CD8-positive, alpha-beta memory T cell (primary cell): ENCODE data around the gene C12orf42. TPM values are rescaled to one million over a fixed set of nuclear protein-coding genes. Genes with fewer than 3 reads are reported as not detected.

ENCODE experiments used
- CTCF ChIA-PET: fragments of 350-600 bp; sonication (Branson Sonifier 250); formaldehyde crosslinking; loops from one replicate; lab custom pipeline; 2021; ENCODE audit warnings: antibody characterized with exemption; lab: Charles Lee
- POLR2A ChIA-PET: fragments of 350-600 bp; sonication (Branson Sonifier 250); formaldehyde crosslinking; loops from one replicate; lab custom pipeline; 2021; ENCODE audit warnings: antibody characterized with exemption; lab: Charles Lee
- DNase-seq, 5 donors: peaks; one replicate each; pipeline versions ENCODE4 v3.0.0 to v3.0.0-alpha.2; 2020 to 2022; ENCODE audit warnings: mixed read lengths in 1 of 5
- H3K27ac ChIP-seq: one replicate; pipeline ENCODE4 v1.7.0; 2013; ENCODE audit warnings: low read depth, mild to moderate bottlenecking, low read length, moderate library complexity
- H3K27me3 ChIP-seq: 2 replicates; pipeline ENCODE4 v1.7.0; 2013; ENCODE audit warnings: low read length, mild to moderate bottlenecking; ENCODE audit not compliant: insufficient read depth, poor library complexity, severe bottlenecking
- H3K36me3 ChIP-seq: 2 replicates; pipeline ENCODE4 v1.7.0; 2013; ENCODE audit warnings: mild to moderate bottlenecking, low read length, moderate library complexity; ENCODE audit not compliant: insufficient read depth
- H3K4me1 ChIP-seq: 2 replicates; pipeline ENCODE4 v1.7.0; 2013; ENCODE audit warnings: mild to moderate bottlenecking, low read length, moderate library complexity; ENCODE audit not compliant: insufficient read depth
- H3K4me3 ChIP-seq: 2 replicates; pipeline ENCODE4 v1.7.0; 2013; ENCODE audit warnings: mild to moderate bottlenecking, low read length
- H3K9me3 ChIP-seq: 2 replicates; pipeline ENCODE4 v1.7.0; 2013; ENCODE audit warnings: mild to moderate bottlenecking, low read length
- H3K27ac Mint-ChIP-seq, 8 donors: one replicate each; pipeline ENCODE4 v1.8.0; 2020 to 2021; ENCODE audit warnings: mixed read lengths in 8 of 8, mild to moderate bottlenecking in 6 of 8, inconsistent platforms in 3 of 8, moderate library complexity in 3 of 8
- H3K27me3 Mint-ChIP-seq, 2 donors: one replicate each; pipeline ENCODE4 v1.8.0; 2020 to 2021; ENCODE audit warnings: mixed read lengths in 2 of 2, mild to moderate bottlenecking in 1 of 2, moderate library complexity in 1 of 2
- H3K36me3 Mint-ChIP-seq, 3 donors: one replicate each; pipeline ENCODE4 v1.8.0; 2020 to 2021; ENCODE audit warnings: mixed read lengths in 3 of 3, inconsistent platforms in 1 of 3, mild to moderate bottlenecking in 1 of 3
- H3K4me1 Mint-ChIP-seq, 3 donors: one replicate each; pipeline ENCODE4 v1.8.0; 2020 to 2021; ENCODE audit warnings: mixed read lengths in 3 of 3, inconsistent platforms in 1 of 3, mild to moderate bottlenecking in 1 of 3
- H3K4me3 Mint-ChIP-seq, 7 donors: one replicate each; pipeline ENCODE4 v1.8.0; 2020 to 2021; ENCODE audit warnings: mixed read lengths in 7 of 7, mild to moderate bottlenecking in 6 of 7, moderate library complexity in 4 of 7, inconsistent platforms in 2 of 7
- H3K9me3 Mint-ChIP-seq, 5 donors: one replicate each; pipeline ENCODE4 v1.8.0; 2020 to 2022; ENCODE audit warnings: mixed read lengths in 5 of 5, mild to moderate bottlenecking in 3 of 5, moderate library complexity in 2 of 5, inconsistent platforms in 1 of 5
- polyA plus RNA-seq: library from polyadenylated mRNA; unstranded; fragments of 300-500 nt; fragmentation: Illumina TruSeq; gene quantifications from one replicate; pipeline ENCODE4 v1.2.3, GENCODE V29; 2021
- total RNA-seq, 2 experiments: library from RNA; stranded (reverse); gene quantifications; one replicate each; pipeline ENCODE4 v1.2.3, GENCODE V29; 2021

The C12orf42 gene
- total and polyA plus RNA-seq, 3 experiments from 2014 or later: 1.2 to 6.8 (median 1.2) TPM

DNA sequence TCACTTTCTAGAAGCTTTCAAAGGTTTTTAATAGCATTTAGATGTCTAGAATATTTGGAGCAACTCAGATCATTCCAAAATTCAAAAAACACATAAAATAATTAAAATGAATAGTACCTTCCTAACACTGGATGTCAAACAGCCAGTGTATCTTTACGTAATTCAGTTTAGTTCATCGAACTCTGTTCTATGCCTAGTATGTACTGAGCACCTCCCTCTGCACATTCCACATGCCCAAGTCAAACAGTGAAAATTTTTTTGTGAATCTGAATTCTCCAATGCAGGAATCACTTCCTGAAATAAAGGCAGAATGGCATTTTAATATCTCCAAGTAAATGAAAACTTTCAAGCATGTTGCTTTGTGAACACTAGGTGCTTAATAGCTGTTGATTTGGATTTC lies 192.3 kb downstream of the C12orf42 start:
- H3K9me3 ChIP-seq: no peaks in the 10 kb centered on the region
- no peak overlapping the region for H3K27ac ChIP-seq
- H3K36me3 ChIP-seq: no peaks in the 10 kb centered on the region
- H3K27me3 ChIP-seq: no peaks in the 10 kb centered on the region
- no peaks in the 10 kb centered on the region for H3K4me1 Mint-ChIP-seq
- CTCF ChIA-PET: no interaction called here
- H3K36me3 Mint-ChIP-seq: peaks cover 3 to 7% (median 6%) of the 10 kb centered on the region in 3 donors
- H3K4me1 ChIP-seq: no peaks in the 10 kb centered on the region
- no peaks in the 10 kb centered on the region for H3K9me3 Mint-ChIP-seq
- POLR2A ChIA-PET: no interaction called here
- H3K27ac Mint-ChIP-seq: no peak overlapping the region
- H3K4me3 ChIP-seq: no peak overlapping the region
- no peak for DNase-seq
- no peaks in the 10 kb centered on the region for H3K27me3 Mint-ChIP-seq
- H3K4me3 Mint-ChIP-seq: no peak overlapping the region

DNA sequence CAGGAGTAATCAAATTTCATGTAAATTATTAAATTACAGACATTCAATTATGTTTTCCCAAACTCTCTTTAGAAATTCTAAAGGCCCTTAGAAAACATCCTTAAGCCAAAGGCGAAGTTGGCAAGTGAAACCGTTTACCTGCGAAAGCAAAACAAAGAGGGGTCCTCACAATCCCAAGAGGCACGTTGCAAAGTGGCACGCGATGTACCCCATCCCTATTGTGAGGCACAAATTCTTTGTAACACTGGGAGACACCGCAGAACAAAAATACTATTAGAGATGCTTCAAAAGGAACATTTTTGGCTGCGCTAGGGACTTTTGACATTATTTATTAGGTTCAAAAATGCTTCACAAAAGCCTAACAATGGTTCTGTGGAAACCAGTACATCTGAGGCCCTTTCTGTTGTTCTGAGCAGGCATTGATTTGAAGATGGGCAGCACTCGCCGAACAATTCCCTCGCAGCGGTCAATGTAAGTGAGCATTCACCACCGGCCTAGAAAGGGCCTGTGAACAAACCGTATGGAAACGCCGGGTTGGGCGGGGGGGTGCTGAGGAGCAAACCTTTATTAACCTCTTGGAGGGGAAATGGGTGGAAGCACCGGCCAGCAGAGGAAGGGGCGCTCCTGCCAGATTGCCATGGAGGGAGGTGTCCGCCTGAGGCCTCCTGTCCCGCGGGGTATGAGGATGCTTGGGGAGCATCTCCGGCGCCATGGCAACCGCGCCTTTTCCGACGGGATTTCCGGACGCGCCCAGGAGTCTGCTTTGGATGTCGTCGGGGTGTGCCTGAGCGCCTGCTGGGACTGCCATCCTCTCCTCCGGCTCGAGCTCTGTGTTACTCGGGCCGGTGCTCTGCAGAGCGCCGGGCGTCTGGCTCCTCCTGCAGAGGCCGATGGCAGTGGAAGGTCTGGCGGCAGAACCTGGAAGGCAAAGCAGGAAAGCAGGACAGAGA lies 193.9 kb downstream of the C12orf42 start:
- peaks cover 0 to 3% (median 0%) of the 10 kb centered on the region in 5 donors for H3K9me3 Mint-ChIP-seq
- CTCF ChIA-PET: no interaction called here
- POLR2A ChIA-PET: no interaction called here
- Histone ChIP-seq H3K36me3 (no peaks in the 10 kb centered on the region), H3K27ac (no peak overlapping the region), H3K27me3 (no peaks in the 10 kb centered on the region), H3K9me3 (no peaks in the 10 kb centered on the region), H3K4me3 (no peak overlapping the region), H3K4me1 (no peaks in the 10 kb centered on the region)
- H3K36me3 Mint-ChIP-seq: peaks cover 6 to 9% (median 6%) of the 10 kb centered on the region in 3 donors
- H3K27me3 Mint-ChIP-seq: no peaks in the 10 kb centered on the region
- H3K4me3 Mint-ChIP-seq: no peak overlapping the region
- H3K27ac Mint-ChIP-seq: no peak overlapping the region
- no peak for DNase-seq
- H3K4me1 Mint-ChIP-seq: no peaks in the 10 kb centered on the region

DNA sequence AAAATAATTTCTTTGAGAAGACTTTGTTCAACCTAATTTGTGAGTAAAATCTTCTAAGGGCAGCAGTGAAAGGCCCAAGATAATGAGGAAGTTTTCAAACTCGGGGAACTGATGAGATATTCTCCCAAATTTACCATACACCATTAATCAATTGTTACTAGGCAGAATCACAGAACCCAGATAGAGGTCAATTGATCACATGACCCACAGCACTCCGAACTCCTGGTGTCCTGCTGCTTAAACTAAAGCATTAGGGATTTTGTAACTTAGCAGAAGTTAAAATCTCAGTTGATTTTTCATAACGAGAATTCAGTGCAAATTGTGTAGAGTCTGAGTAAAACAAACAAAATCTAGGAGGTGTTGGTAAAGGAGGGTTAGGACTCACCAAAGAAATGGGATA lies 207.8 kb downstream of the C12orf42 start:
- Mint-ChIP-seq H3K4me1 (no peaks in the 10 kb centered on the region), H3K9me3 (peaks cover 0 to 11% (median 3%) of the 10 kb centered on the region in 5 donors), H3K27ac (no peak overlapping the region), H3K4me3 (no peak overlapping the region), H3K27me3 (no peaks in the 10 kb centered on the region), H3K36me3 (no peaks in the 10 kb centered on the region)
- Histone ChIP-seq H3K27me3 (no peaks in the 10 kb centered on the region), H3K27ac (no peak overlapping the region), H3K9me3 (no peaks in the 10 kb centered on the region), H3K4me1 (no peaks in the 10 kb centered on the region), H3K36me3 (no peaks in the 10 kb centered on the region), H3K4me3 (no peak overlapping the region)
- CTCF ChIA-PET: no interaction called here
- DNase-seq: no peak
- POLR2A ChIA-PET: no interaction called here

DNA sequence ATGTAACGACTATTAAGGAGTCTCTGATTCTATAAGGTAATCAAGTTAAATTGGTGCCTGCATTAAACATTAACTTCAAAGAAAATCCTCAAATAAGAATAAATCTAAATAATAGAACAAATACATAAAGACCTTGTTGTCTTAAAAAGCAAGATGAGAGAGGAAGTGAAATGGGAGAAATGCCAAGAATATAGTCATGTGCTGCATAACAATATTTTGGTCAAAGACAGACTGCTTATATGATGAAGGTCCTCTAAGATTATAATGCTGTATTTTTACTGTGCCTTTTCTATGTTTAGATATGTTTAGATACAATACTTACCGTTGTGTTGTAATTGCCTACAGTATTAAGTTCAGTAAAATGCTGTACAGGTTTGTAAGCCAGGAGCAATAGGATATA lies 213.6 kb downstream of the C12orf42 start:
- POLR2A ChIA-PET: no interaction called here
- CTCF ChIA-PET: no interaction called here
- Mint-ChIP-seq H3K9me3 (peaks cover 0 to 3% (median 0%) of the 10 kb centered on the region in 5 donors), H3K4me1 (peaks cover 8 to 17% (median 15%) of the 10 kb centered on the region in 3 donors), H3K4me3 (no peak overlapping the region), H3K27me3 (no peaks in the 10 kb centered on the region), H3K27ac (peak overlapping the region in 1 of 8 donors; percentile 54), H3K36me3 (no peaks in the 10 kb centered on the region)
- Histone ChIP-seq H3K4me3 (no peak overlapping the region), H3K36me3 (no peaks in the 10 kb centered on the region), H3K27ac (no peak overlapping the region), H3K4me1 (peaks cover 4% of the 10 kb centered on the region), H3K9me3 (no peaks in the 10 kb centered on the region), H3K27me3 (no peaks in the 10 kb centered on the region)
- no peak for DNase-seq

DNA sequence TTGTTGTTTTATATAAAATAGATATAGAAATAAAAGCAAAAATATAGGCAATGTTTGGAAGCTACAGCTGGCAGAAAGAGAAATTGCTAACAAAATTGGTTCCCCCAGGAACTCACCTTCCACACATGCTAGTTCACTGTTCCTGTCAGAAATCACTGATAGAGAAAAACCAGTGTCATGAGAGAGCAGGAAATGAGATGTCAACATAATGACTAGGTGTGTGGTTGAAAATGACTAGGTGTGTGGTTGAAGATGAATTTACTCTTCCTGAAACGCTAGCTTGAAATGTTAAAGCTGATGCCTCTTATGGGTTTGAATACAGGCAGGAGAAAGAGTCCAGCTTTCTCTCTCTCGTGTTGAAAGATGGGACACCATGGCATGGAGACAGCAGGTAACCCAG lies 216.3 kb downstream of the C12orf42 start:
- Mint-ChIP-seq H3K9me3 (no peaks in the 10 kb centered on the region), H3K36me3 (no peaks in the 10 kb centered on the region), H3K4me3 (peak overlapping the region in 3 of 7 donors; percentile 7 to 45 (median 21)), H3K27me3 (no peaks in the 10 kb centered on the region), H3K27ac (peak overlapping the region in 1 of 8 donors; percentile 44), H3K4me1 (peaks cover 8 to 17% (median 15%) of the 10 kb centered on the region in 3 donors)
- POLR2A ChIA-PET: no interaction called here
- Histone ChIP-seq H3K36me3 (no peaks in the 10 kb centered on the region), H3K4me1 (peaks cover 4% of the 10 kb centered on the region), H3K27me3 (no peaks in the 10 kb centered on the region), H3K9me3 (no peaks in the 10 kb centered on the region), H3K27ac (no peak overlapping the region), H3K4me3 (no peak overlapping the region)
- CTCF ChIA-PET: no interaction called here
- peak in 1 of 5 donors; percentile 4 for DNase-seq

DNA sequence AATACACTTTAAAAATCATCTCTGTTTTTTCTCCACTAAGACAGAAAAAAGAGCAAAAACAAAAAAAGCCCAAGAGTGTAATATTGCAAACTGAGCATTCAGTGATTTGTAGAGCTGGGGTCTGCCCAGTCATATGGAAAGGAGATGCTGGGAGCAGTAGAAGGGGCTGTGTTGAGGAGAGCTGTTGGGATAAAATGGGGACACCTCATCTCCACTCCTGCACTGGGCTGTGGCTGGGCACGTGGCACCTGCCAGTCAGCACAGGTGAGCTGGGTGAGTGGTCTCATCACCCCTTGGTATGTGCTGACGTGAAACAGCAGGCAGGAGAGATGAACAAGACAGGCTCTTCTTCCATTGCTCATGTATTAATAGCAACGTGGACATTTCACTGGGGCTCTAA lies 217.4 kb downstream of the C12orf42 start:
- ChIA-PET POLR2A (no interaction called here), CTCF (no interaction called here)
- no peak for DNase-seq
- Histone ChIP-seq H3K36me3 (no peaks in the 10 kb centered on the region), H3K27ac (no peak overlapping the region), H3K27me3 (no peaks in the 10 kb centered on the region), H3K4me3 (no peak overlapping the region), H3K4me1 (peaks cover 4% of the 10 kb centered on the region), H3K9me3 (no peaks in the 10 kb centered on the region)
- Mint-ChIP-seq H3K36me3 (no peaks in the 10 kb centered on the region), H3K9me3 (no peaks in the 10 kb centered on the region), H3K27me3 (no peaks in the 10 kb centered on the region), H3K27ac (peak overlapping the region in 2 of 8 donors; percentile 3 to 23), H3K4me3 (no peak overlapping the region), H3K4me1 (peaks cover 8 to 17% (median 15%) of the 10 kb centered on the region in 3 donors)

DNA sequence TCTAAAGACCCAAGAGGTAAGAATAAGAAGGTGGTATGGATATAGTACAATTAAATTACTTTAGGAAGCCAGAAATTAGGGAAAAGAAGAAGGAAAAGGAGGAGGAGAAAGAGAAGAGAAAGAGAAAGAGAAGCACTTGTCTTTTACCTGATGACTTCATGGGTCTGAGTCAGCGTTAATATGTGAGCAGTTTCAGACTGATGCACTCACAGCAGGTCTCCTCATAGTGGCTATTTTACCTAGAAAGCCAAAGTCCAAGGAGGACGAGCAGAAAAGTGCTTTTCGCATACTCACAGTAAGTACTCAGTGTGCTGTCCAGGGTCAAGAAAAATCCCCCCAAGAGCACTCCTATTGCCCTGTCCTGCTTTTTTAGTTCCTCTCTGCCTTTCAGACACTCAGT lies 222.1 kb downstream of the C12orf42 start:
- H3K4me1 Mint-ChIP-seq: peaks cover 24 to 33% (median 32%) of the 10 kb centered on the region in 3 donors
- no peak overlapping the region for H3K4me3 Mint-ChIP-seq
- Histone ChIP-seq H3K27me3 (no peaks in the 10 kb centered on the region), H3K9me3 (no peaks in the 10 kb centered on the region), H3K27ac (no peak overlapping the region), H3K4me1 (peaks cover 6% of the 10 kb centered on the region), H3K36me3 (no peaks in the 10 kb centered on the region), H3K4me3 (no peak overlapping the region)
- peaks cover 0 to 2% (median 0%) of the 10 kb centered on the region in 3 donors for H3K36me3 Mint-ChIP-seq
- ChIA-PET POLR2A (no interaction called here), CTCF (no interaction called here)
- H3K27ac Mint-ChIP-seq: no peak overlapping the region
- no peak for DNase-seq
- no peaks in the 10 kb centered on the region for H3K9me3 Mint-ChIP-seq
- no peaks in the 10 kb centered on the region for H3K27me3 Mint-ChIP-seq

DNA sequence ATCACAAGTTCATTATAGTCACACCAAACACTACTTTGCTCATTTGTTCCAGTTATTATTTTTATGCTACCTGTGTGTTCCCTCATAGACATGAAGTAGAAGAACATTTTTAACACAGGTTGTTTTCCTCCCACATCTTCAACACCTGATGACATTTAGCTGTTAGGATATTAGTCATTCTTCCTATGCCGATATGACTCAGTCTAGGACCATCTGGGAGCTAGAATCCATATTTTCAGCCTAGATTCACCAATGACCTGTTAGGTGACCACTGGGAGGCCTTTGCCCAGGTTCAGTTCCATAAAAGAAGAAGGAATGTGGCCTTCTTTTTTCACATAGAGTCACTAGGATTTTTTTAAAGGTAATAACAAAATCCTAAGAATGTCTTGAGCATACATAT lies 222.8 kb downstream of the C12orf42 start:
- H3K4me3 ChIP-seq: no peak overlapping the region
- CTCF ChIA-PET: no interaction called here
- H3K9me3 Mint-ChIP-seq: no peaks in the 10 kb centered on the region

More for the DNA sequence above, 222.8 kb downstream of the C12orf42 start:
- H3K9me3 ChIP-seq: no peaks in the 10 kb centered on the region
- peaks cover 26 to 35% (median 34%) of the 10 kb centered on the region in 3 donors for H3K4me1 Mint-ChIP-seq
- H3K36me3 Mint-ChIP-seq: peaks cover 0 to 2% (median 0%) of the 10 kb centered on the region in 3 donors
- H3K27ac Mint-ChIP-seq: no peak overlapping the region
- POLR2A ChIA-PET: no interaction called here
- no peaks in the 10 kb centered on the region for H3K27me3 ChIP-seq
- DNase-seq: no peak
- H3K27ac ChIP-seq: no peak overlapping the region
- no peaks in the 10 kb centered on the region for H3K36me3 ChIP-seq
- no peak overlapping the region for H3K4me3 Mint-ChIP-seq
- peaks cover 6% of the 10 kb centered on the region for H3K4me1 ChIP-seq
- H3K27me3 Mint-ChIP-seq: no peaks in the 10 kb centered on the region
